Left ventricle myocardium inferior (tissue), 1 donor: Measurements from ENCODE around the gene PBX4. TPM values are rescaled to one million over a fixed set of nuclear protein-coding genes. Genes with fewer than 3 reads are reported as not detected.
A peak's percentile ranks its signal among the peaks of the same experiment; 100 is the strongest.

Source experiments
- DNase-seq: peaks from one replicate; pipeline ENCODE4 v3.0.0-alpha.2; 2020
- H3K27ac ChIP-seq: fragments of 200-600 bp; replicated peaks from 2 replicates; pipeline ENCODE4 v1.8.0; 2021
- H3K27me3 ChIP-seq: fragments of 200-600 bp; 2 replicates; pipeline ENCODE4 v1.8.0; 2021; ENCODE audit warnings: low read depth
- H3K36me3 ChIP-seq: fragments of 200-600 bp; 2 replicates; pipeline ENCODE4 v1.8.0; 2021
- H3K4me1 ChIP-seq: fragments of 200-600 bp; 2 replicates; pipeline ENCODE4 v1.8.0; 2021
- H3K4me3 ChIP-seq: fragments of 200-600 bp; 2 replicates; pipeline ENCODE4 v1.8.0; 2021; ENCODE audit warnings: mild to moderate bottlenecking, moderate library complexity
- H3K9me3 ChIP-seq: fragments of 200-600 bp; replicated peaks from 2 replicates; pipeline ENCODE4 v1.8.0; 2021
- intact Hi-C: fragments of 100-400 bp; cut with micrococcal nuclease; formaldehyde crosslinking; loops from one replicate; pipeline ENCODE4 v1.11.0; 2022
- total RNA-seq: library from RNA; stranded (reverse); fragmentation: NEBNext Ultra II Directional; extraction: Animal tissue kit (Norgen Biotek cat#: 25700); gene quantifications from one replicate; pipeline ENCODE4 v1.2.1, GENCODE V29; 2021
- TF ChIP-seq, protein P1 (sequence below): fragments of 200-600 bp; IDR thresholded peaks from 2 replicates; pipeline ENCODE4 v1.8.0; 2021; ENCODE audit warnings: antibody characterized with exemption, mild to moderate bottlenecking, borderline replicate concordance
- donor health status: DM: no; HTN: yes; CAD: no; lungs with severe emphysema.

The PBX4 gene
- total RNA-seq, 1 donor from 2014 or later = not detected

DNA sequence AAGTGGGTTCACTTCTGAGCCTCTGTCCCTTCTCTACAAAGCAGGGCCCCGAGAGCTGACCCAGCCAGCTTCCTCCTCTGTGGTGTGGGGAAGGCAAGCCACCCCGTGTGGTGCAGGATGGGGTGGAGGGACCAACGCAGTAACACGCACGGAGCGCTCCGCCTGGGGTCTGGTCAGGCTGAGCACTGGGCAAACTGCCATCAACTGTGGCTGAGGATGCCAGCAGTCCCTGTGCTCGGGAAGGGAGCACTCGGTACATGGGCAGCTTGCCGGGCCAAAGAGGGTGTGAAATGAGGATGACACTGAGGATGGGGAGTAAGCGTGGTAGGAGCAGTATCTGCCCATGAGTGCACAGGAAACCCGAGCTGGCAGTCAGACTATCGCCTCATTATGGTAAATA, 32.6 kb upstream of the PBX4 start:
- H3K27ac ChIP-seq = no peak overlapping the region
- no peaks in the 10 kb centered on the region for H3K9me3 ChIP-seq
- intact Hi-C loops = no loop called here
- TF ChIP-seq, protein P1, sequence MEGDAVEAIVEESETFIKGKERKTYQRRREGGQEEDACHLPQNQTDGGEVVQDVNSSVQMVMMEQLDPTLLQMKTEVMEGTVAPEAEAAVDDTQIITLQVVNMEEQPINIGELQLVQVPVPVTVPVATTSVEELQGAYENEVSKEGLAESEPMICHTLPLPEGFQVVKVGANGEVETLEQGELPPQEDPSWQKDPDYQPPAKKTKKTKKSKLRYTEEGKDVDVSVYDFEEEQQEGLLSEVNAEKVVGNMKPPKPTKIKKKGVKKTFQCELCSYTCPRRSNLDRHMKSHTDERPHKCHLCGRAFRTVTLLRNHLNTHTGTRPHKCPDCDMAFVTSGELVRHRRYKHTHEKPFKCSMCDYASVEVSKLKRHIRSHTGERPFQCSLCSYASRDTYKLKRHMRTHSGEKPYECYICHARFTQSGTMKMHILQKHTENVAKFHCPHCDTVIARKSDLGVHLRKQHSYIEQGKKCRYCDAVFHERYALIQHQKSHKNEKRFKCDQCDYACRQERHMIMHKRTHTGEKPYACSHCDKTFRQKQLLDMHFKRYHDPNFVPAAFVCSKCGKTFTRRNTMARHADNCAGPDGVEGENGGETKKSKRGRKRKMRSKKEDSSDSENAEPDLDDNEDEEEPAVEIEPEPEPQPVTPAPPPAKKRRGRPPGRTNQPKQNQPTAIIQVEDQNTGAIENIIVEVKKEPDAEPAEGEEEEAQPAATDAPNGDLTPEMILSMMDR = no peak
- H3K36me3 ChIP-seq = peaks cover 99% of the 10 kb centered on the region
- peak; percentile 59 for DNase-seq
- peaks cover 14% of the 10 kb centered on the region for H3K4me1 ChIP-seq
- no peak overlapping the region for H3K4me3 ChIP-seq
- H3K27me3 ChIP-seq = no peaks in the 10 kb centered on the region

DNA sequence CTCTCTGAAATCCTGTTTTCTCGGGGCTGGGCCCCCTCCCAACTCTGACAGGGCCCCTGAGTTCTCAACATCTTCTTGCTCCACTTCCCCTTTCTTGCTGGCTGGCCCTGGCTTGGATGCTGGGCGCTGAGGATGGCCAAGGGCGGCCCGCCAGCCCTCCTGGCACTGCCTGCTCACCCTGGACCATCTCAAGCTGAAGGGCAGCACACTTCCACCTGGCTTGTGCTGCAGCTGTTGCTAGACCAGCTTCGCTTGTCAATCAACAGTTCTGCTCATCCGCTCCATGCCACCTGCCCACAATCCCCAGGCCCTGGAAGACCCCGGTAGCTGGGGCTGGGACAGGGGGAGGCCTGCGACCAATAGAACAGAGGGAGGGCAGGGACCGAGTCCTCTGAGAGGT, 31.8 kb upstream of the PBX4 start:
- H3K4me3 ChIP-seq = no peak overlapping the region
- no peaks in the 10 kb centered on the region for H3K27me3 ChIP-seq
- peaks cover 99% of the 10 kb centered on the region for H3K36me3 ChIP-seq
- TF ChIP-seq, protein P1 = no peak
- DNase-seq = no peak
- H3K27ac ChIP-seq = no peak overlapping the region
- H3K4me1 ChIP-seq = peaks cover 14% of the 10 kb centered on the region
- intact Hi-C loops = no loop called here
- no peaks in the 10 kb centered on the region for H3K9me3 ChIP-seq

DNA sequence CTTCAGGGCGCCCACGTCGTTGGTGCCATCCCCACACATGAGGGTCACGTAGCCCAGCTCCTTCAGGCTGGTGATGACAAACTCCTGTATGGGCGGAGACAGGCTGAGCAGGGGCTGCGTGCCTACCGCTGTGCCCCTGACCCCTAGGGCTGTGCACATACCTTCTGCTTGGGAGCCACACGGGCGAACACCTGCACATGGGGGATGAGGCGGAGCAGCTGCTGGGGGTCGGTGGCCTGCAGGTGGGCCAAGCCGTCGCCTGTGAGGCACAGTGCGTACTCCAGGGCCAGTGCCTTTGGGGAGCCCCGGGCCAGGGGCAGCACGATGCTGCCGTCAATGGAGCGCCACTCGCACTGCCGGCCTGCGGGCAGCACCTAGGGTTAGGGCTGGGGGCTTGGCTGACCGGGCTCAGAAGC, 31.1 kb upstream of the PBX4 start:
- DNase-seq = no peak
- Histone ChIP-seq H3K36me3 (peaks cover 98% of the 10 kb centered on the region), H3K9me3 (no peaks in the 10 kb centered on the region), H3K4me3 (no peak overlapping the region), H3K27me3 (no peaks in the 10 kb centered on the region), H3K4me1 (peaks cover 14% of the 10 kb centered on the region), H3K27ac (no peak overlapping the region)
- intact Hi-C loops = no loop called here
- TF ChIP-seq, protein P1 = no peak

DNA sequence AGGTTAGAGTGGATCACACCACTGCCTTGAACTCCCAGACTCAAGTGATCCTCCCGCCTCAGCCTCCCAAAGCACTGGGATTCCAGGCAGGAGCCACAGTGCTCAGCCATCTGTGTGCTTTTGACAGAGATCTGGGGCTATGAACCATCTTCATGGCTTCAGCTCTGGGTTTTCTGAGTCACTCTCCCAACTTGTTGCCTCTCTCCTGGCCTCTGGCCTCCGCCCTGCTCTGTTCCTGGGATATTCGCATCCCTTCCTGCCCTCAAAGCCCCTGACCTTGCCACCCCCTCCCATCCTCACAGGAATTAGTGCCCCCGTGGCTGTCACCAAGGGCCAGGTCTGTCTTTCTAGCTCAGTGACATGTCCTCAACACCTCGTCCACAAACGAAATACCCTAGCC, 30.7 kb upstream of the PBX4 start:
- Histone ChIP-seq H3K27me3 (no peaks in the 10 kb centered on the region), H3K4me1 (peaks cover 14% of the 10 kb centered on the region), H3K27ac (no peak overlapping the region), H3K4me3 (no peak overlapping the region), H3K9me3 (no peaks in the 10 kb centered on the region), H3K36me3 (peaks cover 94% of the 10 kb centered on the region)
- TF ChIP-seq, protein P1 = no peak
- intact Hi-C loops = no loop called here
- no peak for DNase-seq

DNA sequence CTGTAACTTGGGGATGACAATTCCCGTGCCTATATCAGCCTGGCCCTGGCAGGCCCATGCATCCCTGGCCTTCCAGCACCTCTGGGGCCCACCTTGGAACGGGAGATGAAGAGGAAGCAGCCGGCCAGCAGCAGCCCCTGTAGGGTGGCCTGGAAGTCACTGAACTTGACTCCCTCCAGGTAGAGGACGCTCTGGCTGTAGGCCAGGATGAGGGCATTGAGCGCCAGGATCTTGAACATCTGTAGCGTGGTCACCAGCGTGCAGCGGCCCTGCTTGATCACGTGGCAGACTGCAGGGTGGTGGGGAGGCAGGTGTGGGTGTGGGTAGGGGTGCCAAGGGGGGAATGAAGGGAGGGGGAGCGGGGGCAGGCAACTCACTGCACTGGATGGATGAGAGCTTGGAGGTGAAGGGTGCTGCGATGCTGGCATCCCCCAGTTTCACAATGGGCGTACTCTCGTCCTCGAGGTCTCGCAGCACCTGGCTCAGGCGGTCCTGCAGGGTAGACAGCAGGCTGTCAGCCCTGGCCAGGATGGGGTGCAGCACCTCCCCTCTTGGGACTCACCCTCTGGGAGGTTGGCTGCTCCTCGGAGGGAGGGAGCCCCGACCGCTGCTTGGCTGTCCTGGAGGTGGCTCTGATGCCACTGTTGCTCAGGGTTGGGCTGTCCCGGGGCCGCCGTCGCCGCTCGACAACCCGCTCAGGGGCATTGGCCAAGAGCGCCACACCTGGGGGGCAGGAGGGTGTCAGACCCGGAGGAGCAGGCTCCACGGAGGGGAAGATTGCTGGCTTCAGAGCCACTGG, 28.7 kb upstream of the PBX4 start:
- no peak overlapping the region for H3K4me3 ChIP-seq
- TF ChIP-seq, protein P1 = no peak
- no peaks in the 10 kb centered on the region for H3K9me3 ChIP-seq
- intact Hi-C loops = no loop called here
- H3K36me3 ChIP-seq = peaks cover 75% of the 10 kb centered on the region
- H3K27me3 ChIP-seq = no peaks in the 10 kb centered on the region
- no peak for DNase-seq
- peaks cover 30% of the 10 kb centered on the region for H3K4me1 ChIP-seq
- H3K27ac ChIP-seq = no peak overlapping the region
